ENCODE data around the gene RNASE12.

- TF ChIP-seq ZNF350 (tag by site-specific recombination; IDR thresholded peaks at IDR 0.05), result no peak
- no peak for TF ChIP-seq BCL11A (tag by site-specific recombination; IDR thresholded peaks at IDR 0.05; ENCODE audit: low read depth)
- no peak for TF ChIP-seq CTCF (tag by site-specific recombination; IDR thresholded peaks at IDR 0.05)
- no peak for TF ChIP-seq YY1 (tag by site-specific recombination; IDR thresholded peaks at IDR 0.05)
- no peak for TF ChIP-seq ATF2 (tag by site-specific recombination; IDR thresholded peaks at IDR 0.05; ENCODE audit: low read depth)
Observed at GRCh38 chr14:20555845-20556244, 35.3 kb downstream of the RNASE12 start.

All from HEK293 (cell line).